GM21529 (cell line): Measurements from ENCODE around the gene GBX1.
A peak's percentile ranks its signal among the peaks of the same experiment; 100 is the strongest.

Source experiments
- ATAC-seq: cut with Tn5 transposase; IDR thresholded peaks from one replicate; pipeline ENCODE4 v1.9.1; 2021; ENCODE audit not compliant: unreplicated experiment

GBX1 gene

DNA sequence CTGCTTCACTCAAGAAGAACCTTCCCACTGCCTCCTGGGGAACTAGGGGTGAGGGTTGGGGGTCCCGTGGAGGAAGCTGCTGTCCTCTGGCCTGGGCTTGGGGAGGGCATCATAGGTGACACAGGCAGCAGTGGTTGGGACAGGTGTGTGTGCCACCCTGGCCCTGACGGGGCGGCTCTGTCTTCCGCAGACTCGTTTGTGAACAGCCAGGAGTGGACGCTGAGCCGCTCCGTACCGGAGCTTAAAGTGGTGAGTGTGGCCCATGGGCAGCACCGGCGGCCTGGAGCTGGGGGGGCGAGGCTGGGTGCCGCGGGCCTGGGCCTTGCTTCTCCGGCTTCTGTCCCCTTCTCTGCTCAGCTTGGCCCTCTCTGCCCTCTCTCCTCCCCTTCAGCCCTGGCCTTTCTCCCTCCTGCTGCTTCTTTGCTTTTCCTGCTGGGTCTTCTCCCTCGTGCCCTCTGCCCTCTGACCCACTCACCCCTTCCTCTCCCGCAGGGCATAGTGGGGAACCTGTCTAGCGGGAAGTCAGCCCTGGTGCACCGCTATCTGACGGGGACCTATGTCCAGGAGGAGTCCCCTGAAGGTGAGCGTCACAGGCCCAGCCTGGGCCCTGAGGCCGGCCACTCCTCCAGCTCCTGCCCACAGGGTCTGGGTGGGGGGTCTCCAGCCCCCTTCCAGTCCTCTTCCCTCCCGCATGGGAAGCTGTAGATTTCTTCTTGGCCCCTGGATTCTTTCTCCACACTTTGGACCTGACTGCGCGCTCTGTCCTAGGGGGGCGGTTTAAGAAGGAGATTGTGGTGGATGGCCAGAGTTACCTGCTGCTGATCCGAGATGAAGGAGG lies 50.7 kb downstream of the GBX1 start:
- ATAC-seq, result no peak

DNA sequence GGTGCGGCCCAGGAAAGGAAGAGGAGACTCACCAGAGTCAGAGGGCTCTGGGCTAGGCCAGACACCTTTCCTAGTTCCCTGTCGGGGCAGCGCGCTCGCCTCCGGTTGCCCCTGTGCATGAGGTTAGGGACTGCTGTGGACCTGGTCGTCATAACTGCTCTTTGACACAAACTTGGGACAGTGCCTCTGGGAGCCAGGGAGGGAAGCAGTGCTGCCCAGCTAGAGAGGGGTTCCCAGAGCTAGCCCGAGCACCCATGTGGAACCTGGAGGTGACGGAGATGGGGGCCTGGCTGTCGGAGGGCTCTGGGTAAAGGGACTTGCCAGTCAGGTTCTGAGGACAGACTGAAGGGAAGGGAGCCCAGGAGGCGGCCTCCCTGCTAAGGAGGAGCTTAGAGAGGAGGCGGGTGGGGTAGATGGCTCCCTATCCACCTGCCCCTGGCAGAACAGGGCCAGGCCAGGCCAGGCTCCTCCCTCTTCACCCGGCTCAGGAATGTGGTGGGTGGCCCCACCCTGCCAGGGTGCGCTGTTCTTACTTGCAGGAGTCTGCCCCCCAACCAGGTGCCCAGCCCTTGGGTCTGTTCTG lies 51.6 kb downstream of the GBX1 start:
- no peak for ATAC-seq

DNA sequence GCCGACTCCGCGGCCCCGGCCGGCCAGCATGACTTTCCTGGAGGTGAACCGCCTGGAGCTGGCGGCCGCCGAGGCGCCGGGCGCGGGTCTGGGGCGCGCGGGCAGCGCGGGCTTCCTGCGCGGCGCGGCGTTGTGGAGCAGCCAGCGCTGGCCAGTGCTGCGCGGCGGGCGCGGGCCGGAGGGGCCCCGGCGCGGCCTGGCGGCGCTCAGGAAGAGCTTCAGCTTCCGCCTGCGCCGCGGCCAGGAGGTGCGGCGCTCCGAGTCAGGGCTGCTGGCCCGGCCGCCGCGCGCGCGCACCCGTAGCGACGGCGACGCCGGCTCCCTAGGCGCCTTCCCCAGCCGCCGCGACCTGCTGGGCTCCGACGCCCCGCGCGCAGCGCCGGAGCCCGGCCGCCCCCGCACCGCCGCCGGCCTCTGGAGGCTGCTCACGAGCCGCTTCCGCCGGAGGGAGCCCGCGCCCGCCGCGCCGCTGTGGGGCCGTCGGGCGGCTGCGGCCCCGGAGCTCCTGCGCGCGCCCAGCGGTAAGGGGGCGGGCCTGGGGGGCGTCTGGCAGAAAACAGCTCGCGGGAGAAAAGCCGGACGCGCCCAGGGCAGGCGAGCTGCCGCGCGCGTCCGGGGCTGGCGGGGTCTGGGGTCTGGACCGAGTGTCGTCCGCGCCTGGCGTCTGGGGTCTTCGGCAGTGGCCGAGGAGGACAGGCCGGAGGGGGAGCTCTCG lies 52.2 kb downstream of the GBX1 start:
- ATAC-seq, result no peak

DNA sequence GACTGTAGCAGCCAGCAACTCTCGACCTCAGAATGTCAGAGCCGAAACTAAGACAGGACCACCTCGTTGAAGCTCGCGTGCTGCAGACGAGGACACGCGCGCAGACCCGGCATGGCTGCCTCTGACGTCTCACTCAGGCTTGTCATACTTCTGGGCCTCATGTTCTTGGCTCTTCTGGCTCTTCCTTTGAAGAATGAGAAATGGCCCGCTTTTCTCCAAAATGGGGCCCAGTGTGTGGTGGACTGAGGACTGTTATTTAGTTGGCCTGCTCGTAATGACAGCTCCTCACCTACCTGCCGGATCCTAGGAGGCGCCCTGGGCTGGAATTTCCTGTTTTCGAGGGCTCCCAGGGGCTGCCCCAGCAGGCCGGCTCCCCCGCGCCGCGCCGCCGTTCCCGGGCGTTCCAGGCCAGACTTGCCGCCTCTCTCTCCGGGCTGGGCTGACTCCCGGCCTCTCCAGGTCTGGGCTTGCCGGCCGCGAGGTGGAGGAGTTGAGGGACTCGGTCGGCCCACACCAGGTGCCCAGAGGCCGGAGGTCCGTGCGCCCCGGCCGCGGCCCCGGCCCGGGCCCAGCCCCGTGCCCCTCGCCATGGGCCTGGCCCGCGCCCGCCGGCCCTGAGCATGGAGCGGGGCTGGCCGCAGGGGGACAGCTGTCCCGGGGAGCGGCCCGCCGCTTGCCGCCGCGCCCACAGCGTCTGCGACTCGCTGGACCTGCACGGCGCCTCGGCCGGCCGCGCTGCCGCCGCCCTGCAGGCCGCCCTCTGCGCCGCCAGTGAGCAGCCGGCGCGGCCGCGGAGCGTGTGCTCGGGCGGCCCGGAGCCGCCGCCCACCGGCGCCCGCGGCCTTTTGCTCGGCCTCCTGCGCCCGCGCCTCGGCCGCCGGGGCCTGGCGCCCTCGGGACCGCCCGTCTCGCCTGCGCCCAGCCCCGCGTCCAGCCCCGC lies 53.1 kb downstream of the GBX1 start:
- no peak for ATAC-seq

DNA sequence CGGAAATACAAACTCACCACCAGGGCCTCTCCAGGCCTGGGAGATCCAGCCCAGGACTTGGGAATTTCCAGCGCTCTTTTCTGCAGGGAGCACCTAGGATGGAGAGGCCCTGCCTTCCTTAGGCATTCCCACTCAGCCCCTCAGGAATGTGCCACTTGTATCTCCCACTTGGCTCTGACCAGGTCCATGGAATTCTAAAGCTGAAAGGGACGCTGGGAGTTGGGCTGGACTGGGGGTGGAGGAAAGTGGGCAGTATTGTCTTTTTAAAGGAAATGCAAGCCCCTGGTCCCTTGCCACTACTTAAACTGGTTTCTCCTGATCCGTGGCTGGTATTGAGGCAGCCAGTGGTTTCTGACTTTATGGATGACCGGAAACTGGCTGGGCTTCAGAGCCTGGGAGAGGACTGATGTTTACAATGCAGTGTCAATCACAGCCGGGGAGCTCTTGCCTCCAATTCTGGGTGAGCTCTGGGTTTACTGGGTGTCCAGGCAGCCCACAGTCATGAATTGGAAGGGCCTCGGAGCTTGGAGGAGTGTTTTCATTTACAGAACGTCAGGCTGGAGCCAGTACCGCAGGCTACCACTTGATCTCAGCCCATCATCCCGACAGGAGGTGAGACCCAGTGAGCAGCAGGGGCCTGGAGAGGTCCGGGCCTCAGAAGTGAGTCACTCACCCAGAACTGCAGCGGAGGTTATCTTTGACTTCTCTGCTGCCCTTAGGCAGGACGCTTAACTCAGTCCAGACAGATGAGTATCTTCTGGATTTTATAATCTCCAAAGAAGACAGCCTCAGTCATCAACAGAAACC lies 53.9 kb downstream of the GBX1 start:
- ATAC-seq, result no peak

DNA sequence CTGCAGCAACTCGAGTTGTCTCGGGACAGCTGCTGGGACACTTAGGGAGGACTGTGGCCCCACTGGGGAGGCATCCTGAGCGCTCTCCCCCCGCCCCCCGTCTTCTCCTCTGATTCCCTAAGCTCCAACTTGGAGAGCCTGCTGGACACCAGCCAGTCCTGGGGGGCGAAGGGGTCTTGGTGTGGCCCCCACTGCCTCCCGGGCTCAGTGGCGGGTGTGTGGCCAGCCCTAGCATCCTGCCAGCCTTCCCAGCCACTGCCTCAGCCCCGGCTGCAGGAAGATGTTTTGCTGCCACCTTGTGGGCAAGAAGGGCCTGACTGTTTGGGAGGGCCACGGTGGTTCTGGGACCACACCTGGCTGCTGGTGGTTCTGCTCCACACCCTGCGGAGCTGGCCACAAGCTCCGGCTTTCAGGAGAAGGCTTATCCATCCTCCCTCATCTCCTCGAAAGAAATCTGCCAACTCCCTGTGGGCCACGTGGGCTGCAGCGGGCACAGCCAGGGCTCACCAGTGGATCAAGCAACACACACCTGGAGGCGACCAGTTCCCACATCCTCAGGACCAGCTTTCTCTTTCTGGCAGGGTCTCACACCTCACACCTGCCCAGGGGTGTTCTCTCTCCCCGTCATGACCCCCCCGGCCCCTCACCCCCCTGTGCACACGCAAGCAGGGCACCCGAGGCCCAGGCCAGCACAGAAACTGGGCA lies 56.4 kb downstream of the GBX1 start:
- ATAC-seq, result peak; percentile 91

DNA sequence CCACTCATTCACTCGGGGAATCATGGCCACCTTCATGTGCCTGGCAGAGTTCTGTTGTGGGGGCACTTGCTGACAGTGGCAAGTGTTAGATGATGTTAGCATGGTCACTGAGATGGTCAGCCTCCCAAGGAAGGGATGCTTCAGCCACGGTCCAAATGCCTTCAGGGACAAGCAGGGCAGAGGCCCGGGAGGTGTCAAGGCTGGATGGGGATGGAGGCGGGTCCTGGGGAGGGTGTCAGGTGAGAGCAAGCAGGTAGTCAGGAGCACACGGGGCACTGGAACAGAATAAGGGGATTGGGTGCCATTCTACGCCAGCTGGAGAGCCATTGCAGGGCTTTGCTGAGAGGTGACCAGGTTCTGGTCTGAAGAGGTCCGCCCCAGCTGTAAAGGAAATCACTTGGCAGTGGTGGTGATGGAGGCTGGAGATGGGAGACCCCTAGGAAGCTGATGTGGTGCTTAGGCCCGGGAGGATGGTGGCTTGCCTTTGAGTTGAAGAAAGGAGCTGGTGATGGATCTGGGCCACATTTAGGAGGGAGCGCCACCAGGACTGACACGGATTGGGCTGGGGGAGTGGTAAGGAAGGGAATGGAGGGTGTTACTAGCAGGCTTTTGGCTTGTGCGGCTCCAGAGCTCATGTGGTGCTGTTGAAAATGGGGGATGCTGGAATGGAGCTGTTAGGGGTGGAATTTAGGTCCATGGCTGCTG lies 57.1 kb downstream of the GBX1 start:
- no peak for ATAC-seq

DNA sequence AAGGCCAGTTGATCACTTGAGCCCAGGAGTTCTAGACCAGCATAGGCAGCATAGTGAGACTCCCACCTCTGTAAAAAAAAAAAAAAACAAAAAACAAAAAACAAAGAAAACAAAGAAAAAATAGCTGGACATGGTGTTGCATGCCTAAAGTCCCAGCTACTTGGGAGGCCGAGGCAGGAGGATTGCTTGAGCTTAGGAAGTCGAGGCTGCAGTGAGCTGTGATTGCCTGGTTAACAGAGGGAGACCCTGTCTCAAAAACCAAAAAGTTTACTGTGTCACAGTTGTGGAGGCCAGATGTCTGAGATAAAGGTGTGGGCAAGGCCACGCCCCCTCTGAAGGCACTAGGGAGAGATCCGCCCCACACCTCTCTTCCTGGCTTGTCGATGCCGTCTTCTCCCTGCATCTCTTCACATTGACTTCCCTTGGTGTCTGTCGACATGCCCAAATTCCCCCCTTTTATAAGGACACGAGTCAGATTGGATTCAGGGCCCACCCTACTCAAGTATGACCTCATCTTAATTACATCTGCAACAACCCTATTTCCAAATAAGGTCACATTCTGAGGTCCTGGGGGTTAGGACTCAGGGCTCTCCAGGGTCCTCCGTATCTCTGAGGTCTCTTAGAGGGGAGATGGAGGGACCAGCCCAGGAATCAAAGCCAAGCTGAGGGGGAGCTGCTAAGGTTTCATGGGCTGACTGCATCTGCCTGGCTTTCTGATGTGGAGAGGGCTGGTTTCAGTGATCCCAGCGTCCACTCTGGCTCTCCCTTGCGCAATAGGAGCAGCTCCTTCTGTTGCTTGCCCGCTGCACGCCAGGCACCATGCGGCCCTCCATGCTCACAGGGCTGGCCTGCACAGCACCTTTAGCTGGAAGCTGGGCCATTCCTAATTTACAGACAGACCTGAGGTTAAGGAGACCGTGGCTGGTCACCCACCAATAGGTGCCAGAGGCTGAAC lies 58.1 kb downstream of the GBX1 start:
- ATAC-seq, result no peak

DNA sequence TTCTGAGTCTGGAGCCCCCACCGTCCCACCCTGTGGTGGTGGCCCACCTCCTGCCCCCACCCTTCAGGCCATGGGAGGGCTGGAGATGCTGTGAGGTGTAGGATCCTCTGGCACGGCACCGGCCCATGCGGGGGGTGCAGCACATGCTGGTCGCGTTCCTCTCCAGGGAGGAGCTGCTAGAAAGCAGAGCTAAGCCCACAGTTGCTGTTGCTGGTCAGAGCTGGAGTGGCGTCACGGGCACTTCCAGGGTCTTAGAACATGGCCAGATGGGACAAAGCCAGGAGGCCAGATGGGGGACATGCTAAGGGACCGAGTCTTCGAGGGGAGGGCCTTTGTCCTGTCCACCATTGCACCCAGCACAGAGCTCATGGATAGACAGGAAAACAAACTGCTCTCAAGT lies 59.6 kb downstream of the GBX1 start:
- no peak for ATAC-seq

DNA sequence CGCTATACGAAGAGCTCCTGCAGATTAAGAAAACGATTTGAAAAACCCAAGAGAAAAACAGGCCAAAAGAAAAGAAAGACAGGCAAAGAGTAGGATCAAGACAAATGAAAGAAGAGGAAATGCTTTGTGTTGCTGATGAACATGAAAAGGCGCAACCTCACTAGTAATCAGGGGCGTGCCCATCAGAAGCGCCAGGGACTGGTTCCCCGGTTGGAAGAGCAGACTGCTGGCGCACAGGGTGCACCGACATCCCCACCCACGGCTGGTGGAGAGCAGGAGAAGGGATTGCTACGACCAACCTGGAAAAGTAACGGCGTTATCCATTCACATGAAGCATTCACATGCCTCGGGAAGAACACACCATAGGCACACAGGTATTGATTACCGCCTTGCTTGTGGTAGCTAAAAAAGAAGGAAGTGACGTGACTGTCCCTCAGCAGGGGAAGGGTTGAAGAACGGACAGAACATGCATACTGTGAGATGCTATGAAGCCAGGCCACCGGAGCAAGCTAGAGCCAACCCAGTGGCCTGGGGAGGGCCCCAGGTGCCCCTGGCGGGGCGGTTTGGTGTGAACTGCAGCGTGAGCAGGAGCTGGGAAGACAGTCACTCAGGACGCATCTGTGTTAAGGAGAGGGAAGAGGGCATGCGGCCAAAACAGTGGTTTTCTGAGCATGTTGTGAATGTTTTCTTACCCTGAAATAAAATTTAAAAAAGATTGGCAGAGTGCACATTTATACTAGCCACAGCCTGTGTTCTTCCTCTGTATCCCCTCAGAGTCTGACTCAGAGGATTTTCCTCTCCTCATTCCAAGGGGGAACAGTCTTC lies 62.9 kb downstream of the GBX1 start:
- ATAC-seq, result no peak

DNA sequence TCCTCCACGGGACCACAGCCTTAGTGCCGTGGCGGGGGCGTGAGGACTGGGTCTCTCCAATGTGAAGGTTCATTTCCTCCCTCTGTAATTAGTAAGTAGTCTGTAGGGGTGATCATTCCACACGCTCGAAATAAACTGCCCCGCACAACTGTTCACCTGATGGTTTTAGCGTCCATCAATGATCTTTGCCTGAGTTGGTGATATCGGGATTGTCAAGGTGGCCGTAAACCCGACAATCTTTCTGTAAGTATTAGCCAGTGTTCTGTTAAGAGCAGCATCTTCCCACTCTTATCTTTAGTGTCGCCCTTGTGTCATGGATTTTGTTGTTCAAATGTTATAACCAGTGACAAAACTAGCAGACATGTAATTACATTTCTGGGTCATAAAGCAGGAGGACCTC lies 63.5 kb downstream of the GBX1 start:
- no peak for ATAC-seq

DNA sequence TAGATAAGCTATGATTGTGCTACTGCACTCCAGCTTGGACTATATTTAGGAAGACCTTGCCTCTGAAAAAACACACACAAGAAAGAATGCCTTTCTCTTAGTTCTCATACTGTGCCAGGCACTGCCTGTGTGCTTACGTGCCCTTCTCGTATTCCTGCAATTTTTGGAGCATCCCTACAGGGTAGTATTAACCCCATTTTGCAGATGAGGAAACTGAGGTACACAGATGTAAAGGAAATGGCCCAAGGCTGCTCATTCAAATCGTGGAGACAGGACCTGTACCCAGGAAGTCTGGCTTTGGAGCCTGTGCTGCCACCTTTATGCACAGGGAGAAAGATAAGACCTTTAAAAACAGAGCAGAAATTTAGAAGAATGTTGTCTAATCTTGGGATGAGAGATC lies 64.5 kb downstream of the GBX1 start:
- no peak for ATAC-seq

DNA sequence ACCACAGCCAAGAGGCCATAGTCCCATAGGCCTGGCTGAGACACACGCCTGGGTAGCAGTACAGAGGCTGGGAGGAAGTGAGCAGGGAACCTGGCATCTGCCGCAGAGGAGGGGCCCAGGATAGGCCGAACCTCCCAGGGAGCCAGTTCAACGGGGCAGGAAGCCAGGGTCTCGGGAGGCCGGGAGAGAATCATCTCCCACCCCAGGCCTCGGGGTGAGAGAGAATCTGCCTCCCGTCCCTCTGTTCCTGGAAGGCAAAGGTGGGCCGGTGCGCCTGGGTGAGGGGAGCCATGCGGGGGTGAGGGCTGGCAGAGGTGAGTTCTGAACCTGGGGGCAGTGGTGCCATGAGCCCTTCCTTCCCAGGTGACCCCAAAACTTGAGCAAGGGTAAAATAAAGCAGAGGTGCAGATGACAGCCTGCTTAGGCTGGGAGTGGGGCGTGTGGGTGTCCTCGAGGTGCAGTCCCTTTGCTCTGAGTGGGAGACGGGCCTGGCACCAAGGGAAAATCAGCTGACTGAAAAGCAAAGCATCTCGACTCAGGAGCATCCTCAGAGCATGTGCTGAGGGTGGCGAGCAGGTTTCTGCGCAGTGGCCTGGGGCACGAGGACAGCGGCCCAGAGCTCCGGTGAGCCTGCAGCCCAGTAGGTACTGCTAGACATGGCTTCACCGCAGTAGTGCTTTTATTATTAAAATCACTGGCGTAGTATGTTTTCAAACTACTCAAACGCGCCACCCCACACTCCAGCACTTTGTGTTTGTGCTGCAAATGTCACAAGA lies 65.7 kb downstream of the GBX1 start:
- no peak for ATAC-seq

DNA sequence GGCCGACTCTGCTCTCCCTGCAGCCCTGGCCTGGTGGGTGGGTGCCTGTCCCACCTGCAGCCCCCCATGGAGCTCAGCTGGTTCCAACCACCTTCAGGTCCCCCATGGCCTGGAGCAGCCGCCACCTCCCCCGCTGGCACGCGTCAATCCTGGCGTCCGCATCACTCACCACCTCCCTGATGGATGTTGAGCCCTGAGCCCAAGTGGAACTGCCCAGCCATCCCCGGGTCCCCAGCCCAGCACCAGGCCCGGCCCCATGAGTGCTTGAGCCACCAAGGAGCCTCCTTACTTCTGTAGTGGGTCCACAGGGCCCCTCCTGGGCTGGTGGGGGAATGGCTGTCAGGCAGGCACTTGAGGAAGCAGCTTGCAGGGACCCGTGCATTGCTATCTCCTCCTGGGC lies 66.6 kb downstream of the GBX1 start:
- ATAC-seq, result no peak

DNA sequence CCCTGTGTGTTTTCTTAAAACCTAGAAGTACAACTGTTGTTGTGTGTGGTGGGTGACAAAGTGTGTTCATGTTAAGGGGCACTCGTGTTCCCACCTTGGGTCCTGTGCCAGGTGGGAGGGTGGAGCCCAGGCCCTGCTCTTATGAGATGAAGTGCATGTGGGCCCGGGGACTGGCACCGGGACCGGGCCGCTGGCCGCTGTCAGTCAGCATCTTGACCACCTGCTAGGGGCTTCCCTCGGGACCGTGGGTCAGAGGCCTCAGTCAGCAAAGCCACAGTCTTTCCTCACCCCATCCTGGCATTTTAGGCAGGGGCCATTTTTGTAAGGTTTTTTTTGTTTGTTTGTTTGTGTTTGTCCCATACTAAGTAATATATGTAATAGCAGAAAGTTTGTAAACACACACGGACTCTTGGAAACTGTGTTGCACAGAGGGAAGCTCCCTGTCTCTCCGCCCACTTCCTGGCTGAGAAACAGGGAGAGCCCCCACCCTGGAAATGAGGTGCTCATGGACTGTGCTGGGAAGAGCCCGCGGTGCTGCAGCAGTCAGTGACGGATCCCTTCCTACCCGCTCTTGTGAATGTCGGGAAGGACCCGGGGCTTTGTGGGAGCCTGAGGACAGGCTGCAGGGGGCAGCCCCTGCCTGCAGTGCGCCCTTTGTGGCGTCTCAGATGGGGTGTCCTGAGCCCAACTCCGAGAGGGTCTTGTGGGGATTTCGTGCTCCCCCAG lies 67.8 kb downstream of the GBX1 start:
- no peak for ATAC-seq
